ENCODE results near the gene FOXO4. TPM values are rescaled to one million over a fixed set of nuclear protein-coding genes. Genes with fewer than 3 reads are reported as not detected.

FOXO4 gene, protein sequence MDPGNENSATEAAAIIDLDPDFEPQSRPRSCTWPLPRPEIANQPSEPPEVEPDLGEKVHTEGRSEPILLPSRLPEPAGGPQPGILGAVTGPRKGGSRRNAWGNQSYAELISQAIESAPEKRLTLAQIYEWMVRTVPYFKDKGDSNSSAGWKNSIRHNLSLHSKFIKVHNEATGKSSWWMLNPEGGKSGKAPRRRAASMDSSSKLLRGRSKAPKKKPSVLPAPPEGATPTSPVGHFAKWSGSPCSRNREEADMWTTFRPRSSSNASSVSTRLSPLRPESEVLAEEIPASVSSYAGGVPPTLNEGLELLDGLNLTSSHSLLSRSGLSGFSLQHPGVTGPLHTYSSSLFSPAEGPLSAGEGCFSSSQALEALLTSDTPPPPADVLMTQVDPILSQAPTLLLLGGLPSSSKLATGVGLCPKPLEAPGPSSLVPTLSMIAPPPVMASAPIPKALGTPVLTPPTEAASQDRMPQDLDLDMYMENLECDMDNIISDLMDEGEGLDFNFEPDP
- total RNA-seq (2022; extraction: Qiagen RNA extraction) = 1.4 to 1.7 TPM (median 1.6 TPM) in 5 replicates

GRCh38 chrX:71095555-71095980 lies at the start of gene FOXO4:
TSS of gene FOXO4 (plus strand) at chrX:71095851. CDS start at chrX:71096529, 678 bp downstream.

DNA sequence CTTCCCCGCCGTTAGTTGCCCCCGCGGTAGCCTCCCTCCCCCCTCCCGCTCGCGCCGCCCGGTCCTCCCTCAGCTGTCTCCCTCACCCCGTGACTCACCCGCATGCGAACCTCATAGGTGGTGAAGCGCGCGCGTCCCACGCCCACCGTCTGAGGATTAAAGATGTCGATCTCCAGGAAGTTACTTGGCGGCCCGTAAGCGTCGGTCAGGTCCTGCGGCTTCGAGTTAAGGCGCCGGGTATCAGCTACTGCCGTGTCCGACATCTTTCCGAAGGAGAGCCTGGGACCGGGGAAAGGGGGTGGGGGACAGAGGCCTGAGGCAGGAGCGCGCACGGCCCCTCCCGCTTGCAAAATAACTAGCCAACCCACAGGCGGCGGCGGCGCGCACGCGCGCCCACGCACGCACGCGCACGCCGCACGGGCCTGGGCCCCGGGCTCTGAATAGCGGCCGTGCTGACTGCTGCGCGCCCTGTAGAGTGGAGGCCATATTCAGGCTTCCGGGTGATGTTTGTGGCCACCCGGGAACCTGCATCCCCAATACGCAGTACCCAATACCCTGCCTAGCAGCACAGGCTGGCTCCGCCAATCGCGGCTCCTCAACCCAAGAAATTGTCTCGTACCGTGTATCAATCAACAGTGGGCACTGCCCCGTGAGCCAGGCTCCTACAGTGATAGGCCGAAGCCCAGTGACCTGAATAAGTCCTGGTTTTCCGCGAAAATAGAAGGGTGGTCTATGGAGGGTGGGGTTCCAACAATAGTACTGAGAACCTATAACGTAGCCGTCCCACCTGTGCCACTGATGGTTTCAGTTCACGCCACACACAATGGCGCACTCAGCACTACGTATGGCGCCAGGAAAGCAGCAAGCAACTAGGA lies 27.4 kb upstream of the FOXO4 start, which contains the start of gene SNX12:
Gene SNX12 (minus strand): TSS at position 291 of the 875 bp plus-strand sequence. CDS start 28 bp downstream, at position 263.

DNA sequence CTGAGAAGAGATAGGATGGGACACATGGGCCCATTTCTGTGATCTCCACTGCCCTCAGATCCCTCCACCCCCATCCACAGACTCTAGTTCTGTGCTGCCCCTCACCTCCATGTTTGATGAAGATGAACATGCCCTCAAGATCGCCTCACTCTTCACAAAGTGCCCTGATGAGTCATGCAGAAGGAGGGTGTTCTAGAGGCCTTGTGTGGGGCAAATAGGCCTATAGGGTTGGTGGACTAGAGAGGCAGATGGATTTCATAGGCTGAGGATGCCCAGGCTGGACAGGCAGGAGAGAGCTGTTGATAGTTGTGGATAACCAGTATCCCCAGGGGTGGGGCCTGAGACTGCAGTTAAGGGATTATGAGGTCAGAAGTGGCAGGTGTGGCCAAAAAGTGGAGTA lies 10.8 kb downstream of the FOXO4 start, which contains the start of gene CXorf65:
Gene CXorf65 (minus strand): TSS at position 314 of the 400 bp plus-strand sequence. CDS start 184 bp downstream, at position 130.

DNA sequence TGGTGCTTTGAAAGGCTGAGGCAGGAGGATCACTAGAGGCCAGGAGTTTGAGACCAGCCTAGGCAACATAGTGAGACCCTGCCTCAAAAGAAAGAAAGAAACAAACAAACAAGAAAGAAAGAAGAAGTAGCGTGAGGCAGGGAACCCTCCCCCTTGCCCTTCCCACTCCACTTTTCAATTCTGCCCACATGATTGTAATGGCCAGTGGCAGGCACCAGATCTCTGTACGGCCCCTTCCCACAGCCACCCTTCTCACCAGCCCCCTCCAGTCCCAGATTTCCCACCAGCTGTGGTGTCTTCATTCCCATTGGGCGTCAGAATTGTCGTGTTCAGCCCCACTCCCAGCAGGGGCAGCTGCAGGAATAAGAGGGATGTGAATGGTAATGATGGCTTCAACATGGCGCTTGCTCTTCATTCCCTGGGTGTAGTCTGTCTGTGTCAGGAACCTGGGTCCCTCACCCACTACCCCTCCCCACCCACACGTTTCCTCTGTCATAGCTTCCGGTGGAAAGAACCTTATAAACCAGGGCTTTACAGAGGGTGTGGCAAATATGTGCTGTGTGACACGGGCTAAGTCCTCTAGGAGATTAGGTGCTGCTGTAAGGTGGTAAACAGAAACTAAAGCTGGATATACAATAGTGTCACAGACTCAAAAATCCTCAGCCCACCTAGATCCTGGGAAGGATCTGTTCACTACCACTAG lies 15.6 kb downstream of the FOXO4 start, which contains the start of gene IL2RG:
Gene IL2RG (minus strand): TSS at position 437 of the 703 bp plus-strand sequence. CDS start 38 bp downstream, at position 399.

DNA sequence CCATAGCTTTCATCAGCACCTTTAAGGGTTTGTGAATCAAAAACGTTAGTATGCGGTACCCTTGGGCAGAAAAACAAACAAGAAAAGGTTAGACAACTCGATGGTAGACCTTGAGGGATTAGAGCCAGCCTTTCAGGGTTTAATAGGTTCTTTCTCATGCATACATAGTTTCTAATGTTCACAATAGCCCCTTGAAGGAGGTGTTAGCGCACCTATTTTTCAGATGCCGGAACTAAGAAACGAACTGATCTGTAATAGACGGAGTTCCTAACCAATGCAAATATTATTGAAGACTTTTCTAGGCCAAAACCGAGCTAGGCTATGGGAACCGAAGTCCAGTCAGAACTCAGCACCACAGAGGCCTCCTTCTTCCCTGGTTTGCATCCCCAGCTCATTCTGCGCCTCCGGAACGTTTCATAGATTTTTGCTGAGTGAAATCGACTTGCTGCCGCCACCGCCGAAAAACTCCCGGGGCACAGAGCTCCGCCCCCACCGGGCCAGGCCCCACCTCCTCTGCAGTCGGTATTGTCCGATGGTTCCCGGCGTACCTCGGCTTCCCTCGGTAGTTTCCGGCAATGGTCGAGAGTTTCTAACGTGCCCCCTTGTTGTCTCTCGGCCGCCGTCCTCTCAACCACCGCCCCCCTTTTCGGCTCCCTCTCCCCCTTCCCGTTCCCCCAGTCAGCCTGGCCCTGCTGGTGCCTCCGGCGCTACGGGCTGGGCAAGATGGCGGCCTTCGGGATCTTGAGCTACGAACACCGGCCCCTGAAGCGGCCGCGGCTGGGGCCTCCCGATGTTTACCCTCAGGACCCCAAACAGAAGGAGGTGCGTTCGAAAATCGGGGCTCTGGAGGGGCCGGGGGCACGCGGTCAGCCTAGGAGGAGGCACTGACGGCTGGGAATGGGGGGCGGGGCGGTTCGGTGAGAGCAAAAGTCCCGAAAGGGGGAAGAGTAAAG lies 22.7 kb downstream of the FOXO4 start, which contains the start of gene MED12:
Gene MED12 (plus strand): TSS at position 565 of the 953 bp plus-strand sequence. CDS start 159 bp downstream, at position 724.

DNA sequence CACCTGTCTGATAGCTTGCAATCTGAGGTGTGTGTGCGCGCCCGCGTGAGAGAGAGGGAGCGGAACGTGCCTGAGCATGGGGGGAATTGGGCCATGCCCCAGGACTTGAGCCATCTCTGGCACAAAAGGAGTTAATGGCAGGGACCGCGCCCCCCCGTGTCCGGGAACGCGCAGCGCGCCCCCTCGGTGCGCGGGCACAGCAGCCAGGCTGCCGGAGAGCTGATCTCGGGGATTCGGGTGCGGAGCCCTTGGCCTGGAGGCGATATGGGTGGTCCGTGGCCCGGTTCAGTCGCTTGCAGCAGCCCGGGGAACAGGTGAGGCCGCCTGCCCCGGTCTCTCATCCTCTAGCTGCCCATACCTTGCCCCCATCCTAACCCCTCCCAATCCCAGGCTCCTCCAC lies 49.0 kb downstream of the FOXO4 start, which contains the start of gene NLGN3:
Gene NLGN3 (plus strand): TSS at position 191 of the 400 bp plus-strand sequence. CDS start 2,909 bp downstream, outside the sequence.

Other genes with a start within 250 kb of the FOXO4 start
- gene TEX11, start 187.1 kb upstream of the FOXO4 start, total RNA-seq (2022; extraction: Qiagen RNA extraction) = not detected in 5 replicates
- gene SLC7A3, start 164.8 kb upstream of the FOXO4 start, total RNA-seq (2022; extraction: Qiagen RNA extraction) = not detected in 5 replicates
- gene SNX12, start 27.5 kb upstream of the FOXO4 start, total RNA-seq (2022; extraction: Qiagen RNA extraction) = 68.0 to 76.9 TPM (median 75.6 TPM) in 5 replicates
- not detected in 5 replicates for gene CXorf65, start 10.9 kb downstream of the FOXO4 start, total RNA-seq (2022; extraction: Qiagen RNA extraction)
- gene IL2RG, start 15.7 kb downstream of the FOXO4 start, total RNA-seq (2022; extraction: Qiagen RNA extraction) = 0.07 to 0.32 TPM in 2 of 5 replicates, not detected in the others
- gene MED12, start 22.7 kb downstream of the FOXO4 start, total RNA-seq (2022; extraction: Qiagen RNA extraction) = 9.0 to 13.9 TPM (median 12.2 TPM) in 5 replicates
- 0.95 to 1.2 TPM (median 1.1 TPM) in 5 replicates for gene NLGN3, start 49.0 kb downstream of the FOXO4 start, total RNA-seq (2022; extraction: Qiagen RNA extraction)
- gene GJB1, start 127.4 kb downstream of the FOXO4 start, total RNA-seq (2022; extraction: Qiagen RNA extraction) = 0.11 TPM in 1 of 5 replicates, not detected in the others
- gene ZMYM3, start 158.3 kb downstream of the FOXO4 start, total RNA-seq (2022; extraction: Qiagen RNA extraction) = 9.5 to 15.1 TPM (median 13.1 TPM) in 5 replicates
- gene NONO, start 187.8 kb downstream of the FOXO4 start, total RNA-seq (2022; extraction: Qiagen RNA extraction) = 341 to 406 TPM (median 374 TPM) in 5 replicates
- 0.69 to 1.1 TPM (median 0.99 TPM) in 5 replicates for gene ITGB1BP2, start 205.9 kb downstream of the FOXO4 start, total RNA-seq (2022; extraction: Qiagen RNA extraction)

Data from A549 treated with CORT108297 at 1 μM for 4 hours (cell line).